GM19463 (cell line): ENCODE data around the gene UBL4B.

Source experiments
- ATAC-seq: cut with Tn5 transposase; IDR thresholded peaks from one replicate; pipeline ENCODE4 v1.9.1; 2021; ENCODE audit warnings: mild to moderate bottlenecking, moderate library complexity; ENCODE audit not compliant: unreplicated experiment

Gene UBL4B

GRCh38 chr1:110112656-110113055 is 413 bp downstream of the UBL4B start:
- no peak for ATAC-seq

- no peak for ATAC-seq
These were observed 1.3 kb downstream of the UBL4B start for GRCh38 chr1:110113551-110113950.

- no peak for ATAC-seq
These were observed 1.9 kb downstream of the UBL4B start for GRCh38 chr1:110114173-110114572.

GRCh38 chr1:110114784-110115183 is 2.5 kb downstream of the UBL4B start:
- no peak for ATAC-seq

- no peak for ATAC-seq
These were observed 6.6 kb downstream of the UBL4B start for GRCh38 chr1:110118636-110119396.

- ATAC-seq, result no peak
These were observed 7.6 kb downstream of the UBL4B start for GRCh38 chr1:110119843-110120242.

- ATAC-seq, result no peak
These were observed 8.8 kb downstream of the UBL4B start for GRCh38 chr1:110120960-110121561.

- ATAC-seq, result no peak
These were observed 11.0 kb downstream of the UBL4B start for GRCh38 chr1:110123224-110123623.

GRCh38 chr1:110125810-110126209 is 13.6 kb downstream of the UBL4B start:
- ATAC-seq, result no peak

GRCh38 chr1:110130113-110130591 is 17.9 kb downstream of the UBL4B start:
- ATAC-seq, result no peak

GRCh38 chr1:110130989-110131388 is 18.7 kb downstream of the UBL4B start:
- no peak for ATAC-seq

- ATAC-seq, result no peak
These were observed 20.4 kb downstream of the UBL4B start for GRCh38 chr1:110132682-110133081.

- no peak for ATAC-seq
These were observed 21.2 kb downstream of the UBL4B start for GRCh38 chr1:110133436-110133835.

- no peak for ATAC-seq
These were observed 21.9 kb downstream of the UBL4B start for GRCh38 chr1:110134050-110134595.

GRCh38 chr1:110135246-110135645 is 23.0 kb downstream of the UBL4B start:
- no peak for ATAC-seq

GRCh38 chr1:110135666-110136065 is 23.4 kb downstream of the UBL4B start:
- ATAC-seq, result no peak

- no peak for ATAC-seq
These were observed 24.7 kb downstream of the UBL4B start for GRCh38 chr1:110136911-110137310.

GRCh38 chr1:110138956-110139355 is 26.7 kb downstream of the UBL4B start:
- no peak for ATAC-seq

GRCh38 chr1:110144366-110144765 is 32.1 kb downstream of the UBL4B start:
- no peak for ATAC-seq

GRCh38 chr1:110148961-110149360 is 36.7 kb downstream of the UBL4B start:
- no peak for ATAC-seq

- ATAC-seq, result no peak
These were observed 38.3 kb downstream of the UBL4B start, which contains the start of gene SLC6A17 for GRCh38 chr1:110150330-110151174. SLC6A17 (plus strand) TSS chr1:110150494; CDS start chr1:110166930, 16,436 bp downstream.
